ENCODE measurements around the gene ANKS6. TPM values are rescaled to one million over a fixed set of nuclear protein-coding genes. Genes with fewer than 3 reads are reported as not detected.

ANKS6 gene
- total RNA-seq, 1 experiment from 2014 or later = 46.3 TPM

DNA sequence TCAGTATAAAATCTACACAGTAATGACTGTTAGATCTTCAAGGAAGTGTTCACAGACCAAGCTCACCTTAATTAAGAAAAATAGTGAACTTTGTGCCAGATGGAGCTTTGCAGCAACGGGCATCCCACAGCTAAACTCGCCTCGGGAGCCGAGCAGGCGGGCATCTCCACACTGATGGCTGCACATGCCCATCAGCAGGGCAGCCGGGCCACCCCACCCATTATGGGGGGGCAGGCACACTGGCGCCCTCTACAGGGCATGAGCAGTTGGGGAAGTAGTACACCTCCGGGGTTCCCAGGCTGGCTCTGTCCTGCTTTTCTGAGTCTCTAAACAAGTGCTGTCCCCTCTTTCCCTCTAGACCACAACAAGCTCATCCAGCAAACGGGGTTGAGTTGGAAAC lies 21.6 kb downstream of the ANKS6 start:
- no peak overlapping the region for H2BK15ac ChIP-seq (ENCODE audit: low read depth, low read length)
- H2BK12ac ChIP-seq (ENCODE audit: insufficient read length, low read depth, low read length) = no peak overlapping the region
- H3K79me1 ChIP-seq (ENCODE audit: insufficient read depth, low read depth, low read length, poor library complexity, severe bottlenecking) = no peaks in the 10 kb centered on the region
- no peak overlapping the region for H2BK120ac ChIP-seq (ENCODE audit: low read depth, low read length, poor library complexity, severe bottlenecking)
- Mint-ChIP-seq H3K9me3 (no peaks in the 10 kb centered on the region; a peak in 1 of 5 replicates), H3K4me1 (no peaks in the 10 kb centered on the region; a peak in 1 of 4 replicates), H3K36me3 (ENCODE audit: insufficient read depth in 1 of 3, low read depth in 3 of 3) (peaks cover 30 to 66% (median 58%) of the 10 kb centered on the region in 3 experiments), H3K4me3 (no peak overlapping the region), H3K27ac (no peak overlapping the region), H3K27me3 (ENCODE audit: low read depth) (no peaks in the 10 kb centered on the region)
- H4K5ac ChIP-seq (ENCODE audit: insufficient read length, low read depth, low read length) = no peak overlapping the region
- WGBS (ENCODE audit: extremely low coverage, insufficient read length, low lambda C conversion rate) = no CpG with 5 or more reads among the region's 9 CpGs
- no peak overlapping the region for H3K4ac ChIP-seq (ENCODE audit: low read depth, low read length)
- no peak overlapping the region for H2AFZ ChIP-seq (ENCODE audit: low read length)
- no peaks in the 10 kb centered on the region for H3K27me3 ChIP-seq (ENCODE audit: insufficient read depth, low read length)
- no peak overlapping the region for H3K14ac ChIP-seq (ENCODE audit: insufficient read depth, low read length)
- no peaks in the 10 kb centered on the region for H3K9me3 ChIP-seq (ENCODE audit: control insufficient read depth, low read depth, low read length)
- no peaks in the 10 kb centered on the region for H3K23me2 ChIP-seq (ENCODE audit: insufficient read length, low read depth, low read length, poor library complexity, severe bottlenecking)
- H3K56ac ChIP-seq (ENCODE audit: insufficient read length, low read depth, low read length) = no peak overlapping the region
- no peaks in the 10 kb centered on the region for H4K20me1 ChIP-seq (ENCODE audit: control insufficient read depth, insufficient read depth, insufficient read length)
- no peak overlapping the region for H4K8ac ChIP-seq (replicated peaks; ENCODE audit: insufficient read length, low read depth, low read length)
- no peak for DNase-seq
- H2BK20ac ChIP-seq (ENCODE audit: low read depth, low read length, poor library complexity, severe bottlenecking) = no peak overlapping the region
- H4K91ac ChIP-seq (ENCODE audit: insufficient read length, low read depth, low read length) = no peak overlapping the region
- no peak overlapping the region for H3K18ac ChIP-seq (ENCODE audit: insufficient read length, low read depth, low read length)
- H2BK5ac ChIP-seq (ENCODE audit: insufficient read length, low read length) = no peak overlapping the region
- TF ChIP-seq, protein P1, sequence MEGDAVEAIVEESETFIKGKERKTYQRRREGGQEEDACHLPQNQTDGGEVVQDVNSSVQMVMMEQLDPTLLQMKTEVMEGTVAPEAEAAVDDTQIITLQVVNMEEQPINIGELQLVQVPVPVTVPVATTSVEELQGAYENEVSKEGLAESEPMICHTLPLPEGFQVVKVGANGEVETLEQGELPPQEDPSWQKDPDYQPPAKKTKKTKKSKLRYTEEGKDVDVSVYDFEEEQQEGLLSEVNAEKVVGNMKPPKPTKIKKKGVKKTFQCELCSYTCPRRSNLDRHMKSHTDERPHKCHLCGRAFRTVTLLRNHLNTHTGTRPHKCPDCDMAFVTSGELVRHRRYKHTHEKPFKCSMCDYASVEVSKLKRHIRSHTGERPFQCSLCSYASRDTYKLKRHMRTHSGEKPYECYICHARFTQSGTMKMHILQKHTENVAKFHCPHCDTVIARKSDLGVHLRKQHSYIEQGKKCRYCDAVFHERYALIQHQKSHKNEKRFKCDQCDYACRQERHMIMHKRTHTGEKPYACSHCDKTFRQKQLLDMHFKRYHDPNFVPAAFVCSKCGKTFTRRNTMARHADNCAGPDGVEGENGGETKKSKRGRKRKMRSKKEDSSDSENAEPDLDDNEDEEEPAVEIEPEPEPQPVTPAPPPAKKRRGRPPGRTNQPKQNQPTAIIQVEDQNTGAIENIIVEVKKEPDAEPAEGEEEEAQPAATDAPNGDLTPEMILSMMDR (conservative IDR thresholded peaks at IDR 0.05) = peak; percentile 81
- H3K4me1 ChIP-seq (ENCODE audit: insufficient read depth, low read length) = no peaks in the 10 kb centered on the region
- no peak overlapping the region for H2AK5ac ChIP-seq (ENCODE audit: insufficient read length, low read length)
- H3K27ac ChIP-seq (ENCODE audit: insufficient read length, low read depth, low read length) = no peak overlapping the region
- no peak overlapping the region for H3K4me2 ChIP-seq (ENCODE audit: insufficient read depth, insufficient read length, low read length)
- H3T11ph ChIP-seq (ENCODE audit: low read length) = no peak overlapping the region
- no peak overlapping the region for H3K9ac ChIP-seq (ENCODE audit: extremely low read depth, insufficient read length, low read length)
- no peaks in the 10 kb centered on the region for H3K79me2 ChIP-seq (ENCODE audit: insufficient read depth, low read length)
- H3K23ac ChIP-seq (ENCODE audit: insufficient read length, low read depth, low read length) = no peak overlapping the region
